ENCODE data around the gene DYNLL1. TPM values are rescaled to one million over a fixed set of nuclear protein-coding genes. Genes with fewer than 3 reads are reported as not detected.

DYNLL1 gene
- total and polyA plus RNA-seq, 2 of the 13 experiments (the other 11 are each of a cell fraction or from before 2014, with no cell fraction given): 271 to 294 TPM

DNA sequence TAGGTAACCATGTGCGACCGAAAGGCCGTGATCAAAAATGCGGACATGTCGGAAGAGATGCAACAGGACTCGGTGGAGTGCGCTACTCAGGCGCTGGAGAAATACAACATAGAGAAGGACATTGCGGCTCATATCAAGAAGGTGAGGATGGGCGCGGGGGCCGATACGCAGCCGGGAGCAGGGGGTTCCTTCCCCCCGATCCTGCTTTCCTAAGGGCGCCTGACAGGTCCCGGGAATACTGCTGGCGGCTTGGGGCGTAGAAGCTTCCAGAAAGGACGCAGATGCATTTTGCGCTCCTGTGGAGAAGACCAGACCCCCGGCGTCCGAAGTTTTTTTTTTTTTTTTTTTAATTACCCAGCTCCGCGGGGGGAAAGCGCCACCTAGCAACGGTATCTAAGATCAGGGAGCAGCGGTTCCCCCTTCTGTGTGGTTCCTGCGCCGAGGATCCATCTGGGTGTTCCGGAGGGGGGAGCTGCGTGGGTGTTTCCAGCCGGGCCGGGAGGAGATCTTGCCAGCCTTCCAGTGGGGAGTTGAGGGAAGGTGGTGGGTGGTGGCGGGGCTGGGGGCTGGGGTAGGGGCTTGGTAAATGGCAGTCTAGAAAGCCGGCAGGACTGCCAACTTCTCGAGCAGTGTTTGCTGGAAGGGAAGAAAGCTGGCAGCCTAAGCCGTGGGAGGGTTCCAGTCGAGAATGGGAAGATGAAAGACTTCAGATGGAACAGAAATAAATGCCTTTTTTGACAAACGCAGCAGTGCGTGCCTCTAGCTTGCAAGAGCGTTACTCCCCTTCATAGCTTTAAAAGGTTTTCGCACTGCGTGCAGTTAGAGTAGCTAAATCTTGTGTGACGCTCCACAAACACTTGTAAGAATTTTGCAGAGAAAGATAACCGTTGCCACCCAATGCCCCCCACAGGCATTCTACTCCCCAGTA, 764 bp downstream of the DYNLL1 start:
- peaks cover 28% of the 10 kb centered on the region for H3K4me1 ChIP-seq (ENCODE audit: insufficient read depth, low read length)
- H3K79me2 ChIP-seq (ENCODE audit: insufficient read depth, low read length): peaks cover 27% of the 10 kb centered on the region
- H4K20me1 ChIP-seq (ENCODE audit: insufficient read depth, low read length): peaks cover 10% of the 10 kb centered on the region
- no peak overlapping the region for H2AFZ ChIP-seq (ENCODE audit: low read length)
- CTCF ChIA-PET (ENCODE audit: low intra/inter-chr PET ratio, low total read pairs): no interaction called here
- DNase-seq (ENCODE audit: low spot score) (no peak), FAIRE-seq (no peak), ATAC-seq (peak; percentile 50)
- H3K9ac ChIP-seq (ENCODE audit: insufficient read depth, low read depth, low read length): peak overlapping the region; percentile 88
- H3K27ac ChIP-seq (ENCODE audit: extremely low read length, insufficient read depth, low read length): peak overlapping the region; percentile 69
- intact Hi-C loops (cut with micrococcal nuclease; ENCODE audit: unreplicated experiment) (loop anchor here (2.0 to 5.0 kb wide), 2 partner anchors 28 to 41 kb away; partner anchors contain the start of gene SRSF9), in situ Hi-C loops (cut with HindIII; ENCODE audit: extremely low pct_ligation_motif_present, low pct_unique_long_range_greater_than_20kb) (no loop called here)
- no TSS peak for BruUV-seq (replicated peaks)
- H3K36me3 ChIP-seq (replicated peaks in 1 of 2; ENCODE audit: control insufficient read depth in 1 of 2, insufficient read depth in 2 of 2, low read length in 2 of 2): peaks cover 2 to 9% of the 10 kb centered on the region in 2 experiments; a peak in 3 of 5 replicates
- H3K4me3 ChIP-seq (replicated peaks in 1 of 3; ENCODE audit: insufficient read depth in 1 of 3, low read depth in 2 of 3, low read length in 3 of 3): peak overlapping the region; percentile 95 to 100 (median 97)
- H3K27me3 ChIP-seq (ENCODE audit: control insufficient read depth in 1 of 2, insufficient read depth in 2 of 2, low read length in 2 of 2): no peaks in the 10 kb centered on the region; a peak in 1 of 5 replicates
- peak overlapping the region; percentile 87 for H3K4me2 ChIP-seq (ENCODE audit: low read depth, low read length)
- 2% methylated on average over 42 of the region's 47 CpGs for WGBS (ENCODE audit: low lambda C conversion rate)
- H3K9me3 ChIP-seq (ENCODE audit: low read length): no peaks in the 10 kb centered on the region
- POLR2A ChIA-PET: interaction anchor here (0.6 to 2.8 kb wide), 19 partner anchors 8 to 507 kb away, joined by 3 to 30 read pairs (median 4); partner anchors contain the start of genes COQ5, COX6A1, POP5 and RNU4-1
- TF ChIP-seq HDAC2 (CRISPR knock-in tag; IDR thresholded peaks at IDR 0.05) (no peak), ZNF431 (CRISPR knock-in tag; IDR thresholded peaks at IDR 0.05; ENCODE audit: borderline replicate concordance, low read depth) (0 out of 2 replicates have a peak, but pooled peaks have one; percentile 0), RAD21 (CRISPR knock-in tag; IDR thresholded peaks at IDR 0.05) (no peak), ZNF432 (CRISPR knock-in tag; IDR thresholded peaks at IDR 0.05; ENCODE audit: borderline replicate concordance) (no peak), KDM5A (IDR thresholded peaks at IDR 0.05; ENCODE audit: borderline replicate concordance, low read length) (peak; percentile 45; the same call in 1 of the 2 replicates)
- TF ChIP-seq, protein P1, sequence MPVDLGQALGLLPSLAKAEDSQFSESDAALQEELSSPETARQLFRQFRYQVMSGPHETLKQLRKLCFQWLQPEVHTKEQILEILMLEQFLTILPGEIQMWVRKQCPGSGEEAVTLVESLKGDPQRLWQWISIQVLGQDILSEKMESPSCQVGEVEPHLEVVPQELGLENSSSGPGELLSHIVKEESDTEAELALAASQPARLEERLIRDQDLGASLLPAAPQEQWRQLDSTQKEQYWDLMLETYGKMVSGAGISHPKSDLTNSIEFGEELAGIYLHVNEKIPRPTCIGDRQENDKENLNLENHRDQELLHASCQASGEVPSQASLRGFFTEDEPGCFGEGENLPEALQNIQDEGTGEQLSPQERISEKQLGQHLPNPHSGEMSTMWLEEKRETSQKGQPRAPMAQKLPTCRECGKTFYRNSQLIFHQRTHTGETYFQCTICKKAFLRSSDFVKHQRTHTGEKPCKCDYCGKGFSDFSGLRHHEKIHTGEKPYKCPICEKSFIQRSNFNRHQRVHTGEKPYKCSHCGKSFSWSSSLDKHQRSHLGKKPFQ (CRISPR knock-in tag; IDR thresholded peaks at IDR 0.05; ENCODE audit: insufficient replicate concordance): no peak
- TF ChIP-seq, protein P2, sequence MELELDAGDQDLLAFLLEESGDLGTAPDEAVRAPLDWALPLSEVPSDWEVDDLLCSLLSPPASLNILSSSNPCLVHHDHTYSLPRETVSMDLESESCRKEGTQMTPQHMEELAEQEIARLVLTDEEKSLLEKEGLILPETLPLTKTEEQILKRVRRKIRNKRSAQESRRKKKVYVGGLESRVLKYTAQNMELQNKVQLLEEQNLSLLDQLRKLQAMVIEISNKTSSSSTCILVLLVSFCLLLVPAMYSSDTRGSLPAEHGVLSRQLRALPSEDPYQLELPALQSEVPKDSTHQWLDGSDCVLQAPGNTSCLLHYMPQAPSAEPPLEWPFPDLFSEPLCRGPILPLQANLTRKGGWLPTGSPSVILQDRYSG (CRISPR knock-in tag; IDR thresholded peaks at IDR 0.05): peak; percentile 24; the same call in 1 of the 2 replicates
- TF ChIP-seq, protein P3, sequence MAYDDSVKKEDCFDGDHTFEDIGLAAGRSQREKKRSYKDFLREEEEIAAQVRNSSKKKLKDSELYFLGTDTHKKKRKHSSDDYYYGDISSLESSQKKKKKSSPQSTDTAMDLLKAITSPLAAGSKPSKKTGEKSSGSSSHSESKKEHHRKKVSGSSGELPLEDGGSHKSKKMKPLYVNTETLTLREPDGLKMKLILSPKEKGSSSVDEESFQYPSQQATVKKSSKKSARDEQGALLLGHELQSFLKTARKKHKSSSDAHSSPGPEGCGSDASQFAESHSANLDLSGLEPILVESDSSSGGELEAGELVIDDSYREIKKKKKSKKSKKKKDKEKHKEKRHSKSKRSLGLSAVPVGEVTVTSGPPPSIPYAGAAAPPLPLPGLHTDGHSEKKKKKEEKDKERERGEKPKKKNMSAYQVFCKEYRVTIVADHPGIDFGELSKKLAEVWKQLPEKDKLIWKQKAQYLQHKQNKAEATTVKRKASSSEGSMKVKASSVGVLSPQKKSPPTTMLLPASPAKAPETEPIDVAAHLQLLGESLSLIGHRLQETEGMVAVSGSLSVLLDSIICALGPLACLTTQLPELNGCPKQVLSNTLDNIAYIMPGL (CRISPR knock-in tag; IDR thresholded peaks at IDR 0.05; ENCODE audit: borderline replicate concordance in 1 of 2, low read depth in 1 of 2): 0 out of 4 replicates have a peak, but pooled peaks of 1 of the 2 experiments have one; percentile 4
- TF ChIP-seq, protein P4, sequence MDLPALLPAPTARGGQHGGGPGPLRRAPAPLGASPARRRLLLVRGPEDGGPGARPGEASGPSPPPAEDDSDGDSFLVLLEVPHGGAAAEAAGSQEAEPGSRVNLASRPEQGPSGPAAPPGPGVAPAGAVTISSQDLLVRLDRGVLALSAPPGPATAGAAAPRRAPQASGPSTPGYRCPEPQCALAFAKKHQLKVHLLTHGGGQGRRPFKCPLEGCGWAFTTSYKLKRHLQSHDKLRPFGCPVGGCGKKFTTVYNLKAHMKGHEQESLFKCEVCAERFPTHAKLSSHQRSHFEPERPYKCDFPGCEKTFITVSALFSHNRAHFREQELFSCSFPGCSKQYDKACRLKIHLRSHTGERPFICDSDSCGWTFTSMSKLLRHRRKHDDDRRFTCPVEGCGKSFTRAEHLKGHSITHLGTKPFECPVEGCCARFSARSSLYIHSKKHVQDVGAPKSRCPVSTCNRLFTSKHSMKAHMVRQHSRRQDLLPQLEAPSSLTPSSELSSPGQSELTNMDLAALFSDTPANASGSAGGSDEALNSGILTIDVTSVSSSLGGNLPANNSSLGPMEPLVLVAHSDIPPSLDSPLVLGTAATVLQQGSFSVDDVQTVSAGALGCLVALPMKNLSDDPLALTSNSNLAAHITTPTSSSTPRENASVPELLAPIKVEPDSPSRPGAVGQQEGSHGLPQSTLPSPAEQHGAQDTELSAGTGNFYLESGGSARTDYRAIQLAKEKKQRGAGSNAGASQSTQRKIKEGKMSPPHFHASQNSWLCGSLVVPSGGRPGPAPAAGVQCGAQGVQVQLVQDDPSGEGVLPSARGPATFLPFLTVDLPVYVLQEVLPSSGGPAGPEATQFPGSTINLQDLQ (CRISPR knock-in tag; IDR thresholded peaks at IDR 0.05): 0 out of 2 replicates have a peak, but pooled peaks have one; percentile 63
- TF ChIP-seq, protein P5, sequence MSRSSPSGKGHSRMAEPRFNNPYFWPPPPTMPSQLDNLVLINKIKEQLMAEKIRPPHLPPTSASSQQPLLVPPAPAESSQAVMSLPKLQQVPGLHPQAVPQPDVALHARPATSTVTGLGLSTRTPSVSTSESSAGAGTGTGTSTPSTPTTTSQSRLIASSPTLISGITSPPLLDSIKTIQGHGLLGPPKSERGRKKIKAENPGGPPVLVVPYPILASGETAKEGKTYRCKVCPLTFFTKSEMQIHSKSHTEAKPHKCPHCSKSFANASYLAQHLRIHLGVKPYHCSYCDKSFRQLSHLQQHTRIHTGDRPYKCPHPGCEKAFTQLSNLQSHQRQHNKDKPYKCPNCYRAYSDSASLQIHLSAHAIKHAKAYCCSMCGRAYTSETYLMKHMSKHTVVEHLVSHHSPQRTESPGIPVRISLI (CRISPR knock-in tag; IDR thresholded peaks at IDR 0.05; ENCODE audit: borderline replicate concordance): peak; percentile 60
